HG03135 (cell line): ENCODE data around the gene IRGC.

ENCODE experiments used
- ATAC-seq: cut with Tn5 transposase; IDR thresholded peaks from one replicate; pipeline ENCODE4 v1.9.1; 2021; ENCODE audit warnings: mild to moderate bottlenecking, moderate library complexity; ENCODE audit not compliant: unreplicated experiment

Gene IRGC

DNA sequence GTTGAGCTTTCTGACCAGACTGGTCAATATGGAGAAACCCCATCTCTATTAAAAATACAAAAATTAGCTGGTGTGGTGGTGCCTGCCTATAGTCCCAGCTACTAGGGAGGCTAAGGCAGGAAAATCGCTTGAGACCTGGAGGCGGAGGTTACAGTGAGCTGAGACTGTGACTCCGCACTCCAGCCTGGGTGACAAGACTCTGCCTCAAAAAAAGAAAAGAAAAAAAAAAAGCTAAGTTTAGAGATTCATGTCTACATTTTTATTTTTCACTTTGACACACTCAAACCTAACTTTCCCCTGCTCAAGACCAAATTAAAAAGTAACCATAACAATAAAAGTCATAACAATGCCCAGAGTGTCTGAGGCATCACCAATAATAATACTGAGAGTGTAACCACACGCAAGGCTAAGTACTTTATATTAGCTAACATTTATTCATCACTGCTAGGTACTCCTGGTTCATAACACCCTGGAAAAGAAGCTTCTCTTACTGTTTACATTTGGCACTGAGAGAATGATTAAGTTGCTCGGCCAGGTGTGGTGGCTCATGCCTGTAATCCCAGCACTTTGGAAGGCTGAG lies 5.7 kb downstream of the IRGC start:
- ATAC-seq, result no peak

DNA sequence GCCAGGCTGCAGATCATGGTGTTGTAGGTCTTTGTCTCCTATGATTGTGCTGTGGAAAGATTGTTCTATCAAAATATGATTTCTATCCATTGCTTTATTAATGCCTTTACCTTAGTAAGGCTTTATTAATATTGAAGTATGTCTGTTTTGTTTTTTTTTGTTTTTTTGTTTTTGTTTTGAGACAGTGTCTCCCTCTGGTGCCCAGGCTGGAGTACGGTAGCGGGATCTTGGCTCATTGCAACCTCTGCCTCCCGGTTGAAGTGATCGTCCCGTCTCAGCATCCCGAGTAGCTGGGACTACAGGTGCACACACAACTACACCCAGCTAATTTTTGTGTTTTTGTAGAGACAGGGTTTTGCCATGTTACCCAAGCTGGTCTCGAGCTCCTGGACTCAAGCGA lies 7.7 kb downstream of the IRGC start:
- ATAC-seq, result no peak

DNA sequence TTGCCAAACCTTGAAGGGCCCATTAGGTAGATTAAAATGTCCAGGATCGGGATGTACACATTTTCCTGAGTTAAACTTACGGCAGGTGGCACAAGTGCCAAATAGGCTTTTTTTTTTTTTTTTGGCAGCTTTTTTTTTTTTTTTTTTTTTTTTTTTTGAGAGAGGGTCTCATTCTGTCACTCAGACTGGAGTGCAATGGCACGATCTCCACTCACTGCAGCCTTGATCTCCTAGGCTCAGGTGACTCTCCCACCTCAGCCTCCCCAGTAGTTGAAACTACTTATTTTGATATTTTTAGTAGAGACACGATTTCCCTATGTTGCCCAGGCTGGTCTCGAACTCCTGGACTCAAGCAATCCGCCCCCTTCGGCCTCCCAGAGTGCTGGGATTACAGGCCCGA lies 9.0 kb downstream of the IRGC start:
- no peak for ATAC-seq

DNA sequence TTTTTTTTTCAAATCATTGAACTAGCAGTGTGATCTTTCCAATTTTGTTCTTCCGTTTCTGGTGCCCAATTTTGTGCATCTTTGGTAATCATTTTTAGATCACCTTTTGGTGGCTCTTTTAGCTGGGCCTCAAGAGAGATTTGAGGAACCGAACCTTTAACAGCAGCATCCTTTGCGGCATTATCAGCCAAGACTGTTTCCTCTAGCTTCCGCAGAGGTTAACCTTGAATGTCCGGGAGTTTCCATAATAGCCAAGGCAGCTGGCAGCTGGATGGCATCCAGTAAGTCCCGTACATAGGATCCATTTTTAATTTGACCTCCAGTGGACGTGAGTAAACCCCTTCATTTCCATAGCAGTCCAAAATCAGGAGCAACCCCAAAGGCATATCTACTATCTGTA lies 9.6 kb downstream of the IRGC start:
- no peak for ATAC-seq

DNA sequence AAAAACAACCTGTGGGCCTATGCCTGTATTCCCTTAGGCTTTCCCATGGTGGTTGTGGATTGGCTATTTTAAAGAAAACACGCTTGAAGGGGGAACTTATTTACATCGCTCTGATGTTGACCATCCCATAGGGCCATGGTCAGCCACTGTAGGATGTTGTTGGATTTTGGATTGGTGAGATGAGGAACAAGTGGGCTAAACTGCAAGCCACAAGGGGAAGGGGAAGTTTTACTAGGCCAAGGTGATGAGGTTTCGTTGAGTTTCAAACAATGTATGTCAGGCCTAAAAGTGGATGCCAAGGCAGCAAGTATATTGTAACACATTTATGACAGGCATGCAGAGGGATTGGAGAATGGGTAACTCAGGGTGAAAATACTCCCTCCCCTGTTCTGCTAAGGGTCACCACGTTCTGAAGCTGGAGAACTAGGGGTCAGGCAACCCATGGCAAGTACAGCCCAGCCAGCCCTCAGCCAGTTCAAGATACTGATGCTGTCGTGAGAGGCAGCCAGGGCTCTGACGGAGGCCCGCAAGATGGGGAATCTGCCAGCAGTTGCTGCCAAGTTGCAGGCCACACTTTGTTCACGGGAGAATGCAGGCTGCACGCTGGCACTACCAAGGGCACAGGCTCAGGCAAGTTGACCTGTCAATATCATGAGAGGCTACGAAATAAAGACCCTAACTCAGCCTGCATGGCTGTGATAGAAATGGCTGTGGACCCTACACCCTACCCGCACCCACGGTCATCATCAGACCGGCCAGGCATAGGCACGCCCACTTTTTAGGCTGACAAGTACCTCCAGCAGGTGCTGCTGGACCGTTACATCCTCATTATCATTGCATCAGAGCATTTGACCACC lies 11.1 kb downstream of the IRGC start:
- ATAC-seq, result no peak

GRCh38 chr19:43727593-43727853 lies 11.6 kb downstream of the IRGC start:
- ATAC-seq, result no peak

DNA sequence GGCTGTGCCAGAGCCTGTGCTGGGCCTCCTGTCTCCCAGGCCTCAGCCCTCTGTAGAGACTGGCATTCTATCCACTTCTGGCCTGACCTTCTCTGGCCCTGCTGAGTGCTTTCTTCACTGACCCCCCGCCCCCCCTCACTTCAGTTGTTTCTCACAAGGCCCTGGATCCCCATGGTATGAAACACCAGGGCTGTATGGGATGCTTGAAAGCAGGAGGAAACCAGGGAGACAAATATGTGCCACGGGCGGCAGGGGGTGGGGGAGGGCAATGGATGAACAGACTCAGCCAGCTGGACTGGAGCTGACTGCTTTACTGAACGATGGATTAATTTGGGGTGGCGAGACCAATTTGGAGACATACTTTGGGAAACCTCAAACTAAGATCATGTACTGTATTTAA lies 14.0 kb downstream of the IRGC start:
- no peak for ATAC-seq

DNA sequence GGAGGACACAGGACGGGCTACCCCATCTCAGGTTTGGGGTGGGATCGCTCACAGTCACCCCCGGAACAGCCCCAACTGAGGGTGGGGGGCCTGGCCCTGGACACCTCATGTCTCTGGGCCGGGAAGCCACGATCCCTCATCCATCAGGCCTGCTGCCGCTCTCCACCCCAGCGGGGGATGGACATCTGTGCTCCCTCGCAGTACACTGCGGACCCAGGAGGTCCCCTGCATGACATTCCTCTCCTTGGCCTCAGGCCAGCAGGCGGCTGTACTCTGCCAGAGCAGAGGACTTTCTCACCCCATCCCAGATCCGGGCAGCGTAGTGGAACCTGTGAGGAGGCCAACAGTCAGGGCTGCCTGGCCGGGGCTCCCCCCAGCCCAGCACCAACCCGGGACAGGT lies 15.5 kb downstream of the IRGC start:
- ATAC-seq, result no peak

- ATAC-seq, result no peak
These were observed 16.0 kb downstream of the IRGC start for GRCh38 chr19:43731846-43732245.

GRCh38 chr19:43735013-43735412 lies 19.1 kb downstream of the IRGC start:
- no peak for ATAC-seq

DNA sequence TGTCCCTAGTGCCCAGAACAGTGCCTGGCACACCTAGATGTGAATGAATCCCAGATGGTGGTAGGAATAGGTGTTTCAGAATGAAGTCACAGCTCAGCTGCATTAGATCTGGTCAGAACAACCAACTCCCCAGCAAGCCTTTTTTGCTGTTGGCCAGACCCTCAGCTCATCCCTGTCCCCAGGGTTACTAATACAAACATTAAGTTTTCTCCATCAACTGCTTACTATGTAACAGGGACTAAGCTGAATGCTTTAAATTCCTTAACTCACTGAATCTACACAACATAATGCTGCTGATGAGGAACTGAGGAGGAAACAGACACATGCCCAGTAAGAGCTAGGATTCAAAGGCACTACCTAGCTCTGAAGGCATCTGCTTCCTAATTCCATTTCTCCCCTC lies 20.1 kb downstream of the IRGC start:
- ATAC-seq, result no peak

GRCh38 chr19:43738780-43739211 lies 22.9 kb downstream of the IRGC start:
- no peak for ATAC-seq

GRCh38 chr19:43739439-43740235 lies 23.8 kb downstream of the IRGC start:
- no peak for ATAC-seq

DNA sequence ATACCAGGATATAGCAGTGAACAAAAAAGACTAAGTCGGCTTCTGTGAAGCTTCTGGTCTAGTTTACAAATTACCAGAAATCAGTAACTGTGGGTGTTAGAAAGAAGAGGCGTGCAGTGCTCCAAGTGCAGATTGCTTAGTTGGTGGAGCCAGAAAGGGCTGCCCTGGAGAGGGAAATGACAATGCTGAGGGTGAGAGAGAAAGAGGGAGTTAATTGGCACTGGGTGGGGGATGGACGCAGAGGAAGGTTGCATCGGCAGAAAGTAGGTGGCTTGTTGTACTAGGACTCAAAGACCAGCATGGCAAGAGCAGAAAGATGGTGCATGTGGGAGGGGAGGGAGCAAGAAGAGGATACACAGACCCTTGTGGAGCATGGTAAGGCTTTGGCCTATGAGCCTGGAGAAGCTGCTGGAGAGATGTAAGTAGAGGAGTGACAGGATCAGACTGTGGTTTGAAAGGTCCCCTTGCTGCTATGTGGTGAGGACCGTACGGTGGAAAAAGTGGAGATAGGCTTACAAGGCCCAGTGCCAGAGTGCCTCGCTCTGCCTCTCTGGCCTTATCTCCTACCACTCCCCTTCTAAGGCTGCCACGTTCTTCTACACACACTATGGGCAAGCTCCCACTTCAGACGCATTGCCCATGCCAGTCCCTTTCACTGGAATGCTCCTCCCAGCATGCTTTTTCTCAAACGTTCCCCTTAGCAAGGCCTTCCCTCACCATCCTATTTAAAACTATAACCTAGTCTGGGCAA lies 25.4 kb downstream of the IRGC start:
- no peak for ATAC-seq

DNA sequence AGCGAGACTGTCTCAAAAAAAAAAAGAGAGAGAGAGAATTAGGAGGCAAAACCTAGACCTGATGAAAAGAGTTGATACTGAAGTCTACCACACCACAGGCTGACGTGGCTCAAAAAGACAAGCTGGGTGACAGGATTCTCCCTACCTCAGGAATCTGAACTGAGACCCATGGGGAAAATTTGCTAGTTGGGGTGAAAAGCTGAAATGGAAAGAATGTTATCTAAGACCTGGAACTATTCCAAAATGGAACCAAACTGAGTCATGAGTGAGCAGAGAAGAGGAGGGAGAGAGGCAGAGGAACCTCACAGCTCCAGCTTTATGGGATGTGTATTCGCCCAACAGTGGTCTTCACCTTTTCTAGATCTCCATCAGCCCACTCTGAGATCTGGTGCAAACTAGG lies 27.2 kb downstream of the IRGC start:
- ATAC-seq, result no peak

DNA sequence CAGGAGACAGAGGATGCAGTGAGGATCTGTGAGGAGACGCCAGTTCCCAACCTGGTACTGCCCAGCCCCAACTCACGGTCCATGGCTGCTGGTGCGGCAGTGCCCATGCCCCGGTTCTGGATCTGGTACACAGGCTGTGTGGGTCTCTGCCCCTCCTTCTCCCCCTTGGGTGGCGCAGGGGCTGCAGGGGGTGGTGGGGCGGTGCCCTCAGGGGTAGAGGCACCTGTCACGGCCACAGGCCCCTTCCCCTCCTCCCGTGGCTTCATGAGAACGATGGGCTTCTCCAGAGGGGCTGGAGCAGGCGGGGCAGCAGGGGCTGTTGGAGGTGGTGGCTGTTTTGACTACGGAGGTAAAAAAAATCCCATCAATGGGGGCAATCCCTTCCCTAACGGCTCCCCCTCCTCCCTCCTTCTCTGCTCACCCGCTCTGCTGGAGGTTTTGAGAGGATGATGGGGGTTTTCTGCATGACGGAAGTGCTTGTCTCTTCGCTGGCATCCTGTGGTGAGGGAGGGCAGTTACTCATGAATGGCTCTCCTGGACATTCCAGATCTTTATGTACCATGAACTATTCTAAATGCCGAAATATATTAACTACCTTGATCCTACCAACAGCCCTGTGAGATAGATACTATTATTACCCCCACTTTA lies 31.8 kb downstream of the IRGC start:
- ATAC-seq, result no peak

- ATAC-seq, result no peak
These were observed 32.3 kb downstream of the IRGC start for GRCh38 chr19:43748205-43748594.

GRCh38 chr19:43748685-43749084 lies 32.8 kb downstream of the IRGC start:
- no peak for ATAC-seq

GRCh38 chr19:43749152-43749551 lies 33.3 kb downstream of the IRGC start:
- ATAC-seq, result no peak

- no peak for ATAC-seq
These were observed 34.0 kb downstream of the IRGC start for GRCh38 chr19:43749898-43750297.
